G401.6 (cell line): ENCODE results near the gene ARHGEF1.
"Not testable (repeated sequence)": the region's sequence is repeated elsewhere in the genome, so short reads cannot be mapped to it uniquely, and the experiment has no call there.

Source experiments
- FAIRE-seq: peaks from 2 replicates; lab custom pipeline; 2012; peaks lifted over from hg19 to GRCh38; lab: Jason Lieb, UNC

The ARHGEF1 gene

DNA sequence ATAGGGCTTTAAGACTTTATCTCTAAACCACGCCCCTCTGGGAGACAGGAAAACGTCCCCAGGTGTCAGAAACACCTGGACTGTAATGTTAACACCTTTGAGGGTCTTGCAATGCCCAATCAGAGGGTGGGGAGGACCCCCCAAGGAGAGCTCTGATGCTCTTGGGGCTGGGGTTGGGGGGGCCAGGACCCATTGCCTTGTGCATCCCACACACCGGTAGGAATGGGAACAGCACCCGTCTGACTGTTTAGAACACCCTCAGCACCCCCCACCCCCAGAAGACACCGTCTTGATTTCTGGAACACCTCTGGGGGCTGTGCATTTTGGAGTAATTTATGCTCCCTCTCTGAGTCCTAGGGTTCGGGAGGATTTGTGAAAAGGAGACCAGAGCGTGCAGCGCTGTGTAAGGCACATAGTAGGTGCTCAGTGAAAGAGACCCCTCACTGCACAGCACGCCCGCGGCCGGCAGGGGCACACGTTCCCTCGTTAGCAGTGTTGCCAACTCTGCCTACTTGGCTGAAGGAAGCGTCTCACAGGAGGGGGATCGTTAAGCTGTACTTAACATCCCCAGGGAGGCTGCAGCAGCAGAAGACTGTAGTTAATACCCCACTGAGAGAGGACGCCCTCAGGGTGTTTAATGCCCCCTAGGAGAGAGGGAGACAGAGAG, 48.1 kb downstream of the ARHGEF1 start:
- FAIRE-seq = no peak

DNA sequence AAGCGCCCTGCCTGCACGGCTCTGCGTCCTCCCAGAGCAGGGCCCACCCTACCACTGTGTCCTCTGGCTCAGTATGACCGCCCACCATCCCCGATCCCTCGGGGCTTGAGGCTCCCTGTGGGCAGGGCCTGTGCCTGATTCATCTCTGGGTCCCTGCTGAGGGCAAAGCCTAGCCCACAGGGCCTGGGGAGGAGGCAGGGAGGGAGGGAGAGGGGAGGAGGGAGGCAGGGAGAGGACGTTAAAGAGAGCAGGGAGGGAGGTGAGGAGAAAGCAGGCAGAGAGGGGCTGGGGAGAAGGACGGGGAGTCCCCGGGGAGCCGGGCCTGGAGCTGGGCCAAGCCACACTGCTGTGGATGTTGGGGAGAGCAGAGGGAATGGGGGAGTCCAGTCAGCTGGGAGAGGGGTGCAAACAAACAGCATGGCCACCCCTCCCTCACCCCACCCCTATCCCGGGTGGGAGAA, 49.3 kb downstream of the ARHGEF1 start:
- FAIRE-seq = no peak

DNA sequence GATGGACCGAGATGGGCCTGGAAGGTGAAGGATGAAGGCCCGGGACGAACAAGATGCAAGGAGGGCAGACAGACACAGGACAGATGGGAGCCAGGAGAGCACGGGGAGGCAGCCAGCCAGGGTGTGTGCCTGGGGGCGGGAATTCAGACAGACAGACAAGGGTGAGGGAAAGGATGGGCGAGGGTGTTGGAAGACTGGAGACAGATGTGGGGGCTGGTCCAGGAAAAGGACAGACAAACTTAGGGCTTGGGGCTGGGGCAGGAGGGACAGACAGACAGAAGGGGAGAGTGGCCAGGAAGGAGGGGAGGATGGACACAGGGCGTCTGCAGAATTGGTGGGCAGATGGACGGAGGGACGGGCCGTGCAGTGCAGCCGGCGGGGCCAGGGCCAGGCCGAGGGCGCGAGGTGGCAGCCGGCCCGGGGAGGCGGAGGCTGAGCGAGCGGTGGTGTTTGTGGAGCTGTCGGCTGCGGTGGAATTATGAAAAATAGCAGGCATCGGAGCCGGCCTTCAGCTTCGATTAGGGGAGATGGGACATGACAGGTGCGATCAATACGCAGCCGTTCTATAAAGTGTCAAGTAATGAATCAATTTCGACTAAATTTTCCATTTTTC, 49.8 kb downstream of the ARHGEF1 start:
- FAIRE-seq = no peak

DNA sequence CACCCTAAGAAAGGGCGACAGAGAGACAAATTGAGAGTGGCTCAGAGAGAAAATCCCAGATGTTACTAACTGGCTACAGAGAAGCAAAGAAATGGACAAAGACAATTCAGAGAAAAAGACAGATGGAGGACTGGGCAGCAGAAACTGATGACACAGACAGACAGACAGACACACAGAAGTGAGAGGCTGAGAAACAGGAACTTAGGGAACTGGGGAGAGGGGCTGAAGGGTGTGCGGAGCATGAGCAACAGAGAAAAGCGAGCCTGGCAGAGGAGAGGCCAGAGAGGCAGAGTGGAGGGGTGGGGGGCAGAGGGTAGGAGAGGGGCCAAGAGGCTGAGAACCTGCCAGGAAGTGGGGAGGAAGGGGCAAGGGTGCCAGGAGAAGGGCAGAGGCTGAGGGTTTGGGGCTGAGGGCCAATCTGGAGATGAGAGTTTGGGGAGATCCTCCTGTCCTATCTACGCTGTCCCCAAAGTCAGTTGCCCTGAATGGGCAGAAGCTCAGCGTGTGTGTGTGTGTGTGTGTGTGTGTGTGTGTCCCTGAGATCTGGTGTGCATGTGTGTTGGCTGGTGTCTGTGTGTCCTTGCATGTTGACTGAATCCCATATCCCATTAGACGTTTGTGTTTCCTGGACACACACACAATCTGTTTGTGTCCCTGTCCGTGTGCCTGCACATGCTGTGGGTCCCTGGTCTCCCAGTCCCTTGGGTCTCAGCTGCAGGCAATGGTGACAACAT, 50.9 kb downstream of the ARHGEF1 start:
- no peak for FAIRE-seq

DNA sequence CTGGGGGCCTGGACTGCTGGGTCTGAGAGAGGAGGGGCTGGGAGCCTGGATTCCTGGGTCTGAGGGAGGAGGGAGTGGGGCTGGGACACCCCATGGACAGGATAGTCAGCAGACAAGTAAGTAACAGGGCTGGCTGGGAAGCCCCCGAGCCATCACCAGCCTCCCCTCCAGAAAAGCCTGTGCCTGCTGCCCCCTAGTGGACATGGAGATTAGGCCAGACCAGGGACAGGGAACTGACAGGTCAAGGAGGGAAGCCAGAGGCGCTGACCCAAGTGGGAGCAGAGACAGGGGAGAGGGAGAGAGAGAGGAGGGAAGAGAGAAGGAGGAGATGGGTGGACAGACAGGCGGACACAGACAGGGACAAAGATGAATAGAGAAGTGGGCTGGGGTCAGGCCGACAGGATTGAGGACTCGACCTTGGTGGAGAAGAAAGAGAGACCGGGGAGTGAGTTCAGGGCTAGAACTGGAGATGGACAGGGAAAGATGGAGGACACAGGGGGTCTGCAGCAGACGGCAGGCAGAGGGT, 51.9 kb downstream of the ARHGEF1 start:
- no peak for FAIRE-seq

DNA sequence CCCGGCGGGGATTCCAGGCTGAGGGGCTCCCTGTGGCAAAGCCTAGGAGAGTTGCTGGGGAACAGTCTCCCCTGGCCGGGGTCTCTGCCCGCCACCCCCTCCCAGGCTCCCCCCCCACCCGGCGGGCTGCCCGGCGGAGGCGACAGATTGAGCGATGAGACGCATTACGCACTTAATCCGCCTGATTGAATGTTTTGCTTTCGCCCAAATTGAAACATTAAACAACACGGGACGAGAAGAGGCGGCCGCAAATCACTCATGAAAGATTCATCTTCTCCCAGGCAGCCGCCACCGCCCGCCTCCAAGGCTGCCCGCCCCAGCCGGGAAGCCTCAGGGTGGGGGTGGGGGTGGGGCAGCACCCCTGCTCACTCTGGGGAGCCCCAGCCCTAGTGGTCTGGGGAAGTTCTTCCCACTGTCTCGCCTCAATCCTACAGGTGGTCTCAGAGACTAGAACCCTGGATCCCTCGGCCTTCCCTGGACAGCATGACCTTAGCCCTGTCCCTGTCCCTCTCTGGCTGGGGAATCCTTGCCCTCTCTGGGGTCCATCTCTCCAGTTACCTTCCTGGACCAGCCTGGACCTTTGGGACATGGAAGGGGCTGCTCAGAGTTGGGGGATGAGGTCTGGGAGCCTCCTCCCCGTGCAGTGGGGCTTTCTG, 52.9 kb downstream of the ARHGEF1 start:
- FAIRE-seq = no peak

DNA sequence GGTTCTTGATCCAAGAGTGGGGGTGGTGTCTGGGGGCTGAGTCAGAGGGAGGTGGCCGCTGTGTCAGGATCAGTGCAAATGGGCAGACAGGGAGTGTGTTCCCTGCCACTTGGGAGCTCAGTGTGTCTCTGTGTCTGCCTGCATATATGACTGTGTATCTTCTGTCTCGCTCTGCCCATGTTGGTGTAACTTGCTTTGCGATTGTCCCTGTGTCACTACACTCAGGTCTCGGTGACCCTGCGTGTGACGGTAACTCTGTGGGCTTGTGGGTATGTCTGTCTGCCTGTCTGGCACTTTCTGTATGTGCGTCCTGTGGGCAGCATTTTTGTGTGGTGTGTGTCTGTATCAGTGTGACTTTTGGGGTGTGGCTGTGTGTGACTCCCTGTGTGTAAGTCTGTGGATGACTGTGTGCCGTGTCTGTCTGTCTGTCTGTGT, 53.4 kb downstream of the ARHGEF1 start:
- no peak for FAIRE-seq

DNA sequence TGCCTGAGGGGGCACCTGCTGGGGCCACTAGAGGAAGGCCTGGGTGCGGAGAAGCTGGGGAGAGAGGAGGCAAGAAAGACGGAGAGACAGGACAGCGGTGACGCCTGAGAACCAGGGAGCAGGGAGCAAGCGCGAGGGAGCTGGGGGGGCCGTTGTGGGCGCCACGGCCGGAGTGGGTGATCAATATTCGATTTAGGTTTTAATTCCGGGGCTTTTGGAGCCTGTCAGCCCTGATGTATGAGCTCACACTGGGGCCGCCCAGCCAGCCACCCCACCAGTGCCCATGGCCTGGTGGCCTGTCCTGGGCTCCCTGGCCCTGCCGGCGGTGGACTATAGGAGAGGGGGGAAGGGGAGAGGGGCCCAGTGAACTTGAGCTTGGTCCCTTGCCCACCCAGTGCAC, 54.0 kb downstream of the ARHGEF1 start:
- no peak for FAIRE-seq

DNA sequence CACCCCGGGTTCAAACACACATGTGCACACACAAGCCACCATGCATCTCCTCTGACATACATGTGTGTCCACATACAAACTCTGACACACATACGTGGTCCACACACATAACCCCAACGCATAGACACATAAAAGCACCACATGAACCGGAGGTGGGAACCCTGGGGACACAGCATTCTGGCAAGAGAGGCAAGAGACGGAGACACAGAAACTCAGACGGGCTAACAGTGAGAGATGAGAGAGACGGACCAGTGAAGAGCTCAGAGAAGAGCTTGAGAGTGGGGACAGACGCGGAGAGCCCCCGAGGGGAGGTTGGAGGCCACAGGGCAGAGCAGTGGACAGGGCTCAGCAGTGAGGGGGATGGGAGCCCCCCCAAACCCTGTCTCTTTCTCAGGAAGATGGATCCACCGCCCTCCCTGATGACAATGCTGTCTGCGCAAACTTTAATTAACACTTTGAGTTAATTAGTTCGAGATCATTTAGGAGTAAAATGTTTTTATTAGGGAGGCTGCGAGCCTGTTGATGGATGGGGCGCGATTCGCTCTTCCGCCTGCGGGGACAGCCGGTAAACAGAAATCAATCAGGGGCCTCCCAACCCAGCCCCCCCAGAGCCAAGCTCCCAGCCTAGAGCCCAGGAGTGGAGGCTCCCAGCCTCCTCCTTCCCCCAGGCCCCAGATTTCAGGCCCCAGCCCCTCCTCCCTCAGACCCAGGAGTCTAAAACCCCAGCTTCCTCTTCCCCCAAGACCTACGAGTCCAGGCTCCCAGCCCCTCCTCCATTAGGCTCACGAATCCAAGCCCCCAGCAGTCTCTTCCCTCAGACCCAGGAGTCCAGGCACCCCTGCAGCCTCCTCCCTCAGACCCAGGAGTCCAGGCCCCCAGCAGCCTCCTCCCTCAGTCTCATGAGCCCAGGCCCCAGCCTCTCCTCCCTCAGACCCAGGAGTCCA, 54.8 kb downstream of the ARHGEF1 start:
- no peak for FAIRE-seq

DNA sequence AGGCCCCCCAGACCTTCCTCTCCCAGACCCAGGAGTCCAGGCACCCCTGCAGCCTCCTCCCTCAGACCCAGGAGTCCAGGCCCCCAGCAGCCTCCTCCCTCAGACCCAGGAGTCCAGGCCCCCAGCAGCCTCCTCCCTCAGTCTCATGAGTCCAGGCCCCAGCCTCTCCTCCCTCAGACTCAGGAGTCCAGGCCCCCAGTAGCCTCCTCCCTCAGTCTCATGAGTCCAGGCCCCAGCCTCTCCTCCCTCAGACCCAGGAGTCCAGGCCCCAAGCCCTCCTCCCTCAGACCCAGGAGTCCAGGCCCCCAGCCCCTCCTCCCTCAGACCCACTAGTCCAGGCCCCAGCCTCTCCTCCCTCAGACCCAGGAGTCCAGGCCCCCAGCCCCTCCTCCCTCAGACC, 56.2 kb downstream of the ARHGEF1 start:
- FAIRE-seq = not testable (repeated sequence)

DNA sequence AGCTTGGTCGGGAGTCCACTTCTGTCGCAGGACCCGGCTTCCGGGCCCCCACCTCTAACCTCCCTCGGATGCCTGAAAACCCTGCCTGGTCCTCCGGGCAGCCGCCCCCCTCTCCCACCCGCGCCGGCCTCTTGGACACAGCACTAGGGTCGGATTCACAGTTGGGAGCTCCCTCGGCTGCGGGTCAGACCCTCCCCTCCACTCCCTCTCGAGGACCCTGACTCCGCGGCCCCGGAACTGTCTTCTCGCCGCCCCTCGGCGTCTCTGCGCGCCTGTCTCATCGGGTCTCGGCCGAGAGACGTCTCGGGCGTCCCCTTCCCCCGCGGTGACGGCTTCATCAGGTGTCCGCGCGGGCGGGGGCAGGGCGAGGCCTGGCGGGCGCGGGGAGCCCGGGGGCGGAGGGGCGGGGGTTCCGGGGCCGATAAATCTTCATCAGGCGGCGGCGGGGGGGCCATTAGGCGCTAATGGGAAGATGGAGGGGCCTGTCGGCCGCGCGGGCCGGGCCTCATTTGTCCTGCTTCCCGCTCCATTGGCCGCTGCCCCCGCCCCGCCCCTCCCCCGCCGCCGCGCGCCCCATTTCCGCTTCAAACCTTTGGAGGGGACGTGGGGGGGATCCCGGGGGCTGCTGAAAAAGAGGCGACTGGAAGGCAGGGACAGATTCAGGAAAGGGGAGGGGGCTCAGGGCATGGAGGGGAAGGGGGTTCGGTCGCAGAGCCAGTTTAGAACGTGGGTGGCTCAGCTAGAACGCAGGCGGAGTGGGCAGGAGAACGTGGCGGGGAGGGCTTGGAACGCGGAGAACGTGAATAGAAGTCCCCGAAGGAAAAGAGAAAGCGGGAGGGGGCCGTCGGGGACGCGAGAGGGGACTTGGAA, 57.1 kb downstream of the ARHGEF1 start:
- no peak for FAIRE-seq

DNA sequence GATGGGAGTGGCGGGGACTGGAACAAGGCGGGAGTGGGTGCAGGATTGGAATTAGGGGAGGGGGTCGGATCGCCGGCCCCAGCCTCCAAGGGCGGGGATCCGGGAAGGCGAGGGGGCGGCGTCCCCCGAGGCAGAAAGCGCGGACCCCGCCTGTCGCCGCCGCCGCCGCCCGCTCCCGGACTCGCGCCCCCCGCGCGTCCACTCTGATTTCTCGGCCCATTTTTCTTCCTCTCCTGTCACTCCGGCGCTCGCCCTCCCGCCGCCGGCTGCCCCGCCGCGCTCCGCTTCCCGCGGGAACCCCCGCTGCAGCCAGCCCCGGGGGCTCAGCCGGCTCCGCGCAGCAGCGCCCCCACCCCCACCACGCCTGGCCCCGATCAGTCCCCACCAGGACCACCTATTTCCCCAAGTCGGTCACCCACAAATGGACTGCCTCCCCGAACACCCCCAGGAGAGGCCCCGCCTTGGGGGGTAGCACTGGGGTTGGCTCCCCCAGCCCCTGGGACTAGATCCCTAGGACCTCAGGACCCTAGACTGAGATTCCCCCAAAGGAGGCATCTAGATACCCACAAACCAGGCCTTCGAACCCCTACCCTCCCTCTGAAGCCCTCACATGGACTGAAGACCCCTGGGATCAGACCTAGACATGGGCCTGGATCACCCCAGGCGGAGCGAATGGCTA, 57.9 kb downstream of the ARHGEF1 start:
- FAIRE-seq = no peak

DNA sequence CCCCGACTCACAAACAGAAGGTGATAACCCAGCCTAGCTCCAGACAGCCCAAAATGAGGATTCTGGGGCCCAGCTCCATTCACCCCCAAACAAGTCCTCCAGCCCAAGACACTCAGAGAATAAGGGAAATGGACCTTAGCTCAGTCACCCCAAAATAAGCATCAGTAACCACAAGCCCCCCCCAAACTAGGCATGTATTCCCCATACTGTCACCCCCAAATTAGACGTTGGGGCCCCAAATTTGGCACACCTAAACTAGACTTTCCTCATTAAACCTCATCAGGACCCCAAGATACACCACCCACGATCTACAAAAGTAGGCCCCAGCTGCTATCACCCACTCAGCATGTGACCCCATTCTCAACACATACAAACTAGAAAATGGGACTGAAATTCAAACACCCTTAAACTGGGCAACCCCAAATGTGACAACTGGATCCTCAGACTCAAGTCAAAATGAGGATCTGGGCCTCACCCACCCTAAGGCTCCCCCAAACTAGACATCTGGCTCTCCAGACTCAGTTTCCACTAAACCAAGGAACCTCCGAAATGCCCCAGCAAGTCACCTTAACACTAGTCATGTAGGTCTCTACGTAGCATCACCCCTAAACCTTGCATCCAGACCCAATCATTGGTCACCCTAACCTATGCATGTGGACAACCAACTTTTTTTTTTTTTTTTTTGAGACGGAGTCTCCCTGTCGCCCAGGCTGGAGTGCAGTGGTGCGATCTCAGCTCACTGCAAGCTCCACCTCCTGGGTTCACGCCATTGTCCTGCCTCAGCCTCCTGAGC, 58.6 kb downstream of the ARHGEF1 start:
- FAIRE-seq = no peak

DNA sequence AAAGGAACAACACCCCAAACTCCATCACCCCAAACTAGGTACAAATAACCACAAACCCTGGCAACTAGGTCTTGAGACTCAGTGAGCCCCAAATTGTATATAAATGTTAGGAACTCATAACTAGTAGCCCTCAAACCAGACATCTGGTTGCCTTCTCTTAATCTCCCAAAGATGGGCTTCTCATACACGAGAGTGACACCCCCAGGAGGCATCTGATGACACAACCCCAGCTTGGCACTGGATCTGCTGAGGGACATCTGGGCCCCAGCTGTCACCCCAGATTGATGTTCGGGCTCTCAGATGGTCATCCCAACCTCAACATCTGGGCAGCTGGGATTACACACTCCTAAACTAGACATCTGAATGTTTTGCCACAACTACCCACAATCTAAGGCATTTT, 61.4 kb downstream of the ARHGEF1 start:
- no peak for FAIRE-seq

DNA sequence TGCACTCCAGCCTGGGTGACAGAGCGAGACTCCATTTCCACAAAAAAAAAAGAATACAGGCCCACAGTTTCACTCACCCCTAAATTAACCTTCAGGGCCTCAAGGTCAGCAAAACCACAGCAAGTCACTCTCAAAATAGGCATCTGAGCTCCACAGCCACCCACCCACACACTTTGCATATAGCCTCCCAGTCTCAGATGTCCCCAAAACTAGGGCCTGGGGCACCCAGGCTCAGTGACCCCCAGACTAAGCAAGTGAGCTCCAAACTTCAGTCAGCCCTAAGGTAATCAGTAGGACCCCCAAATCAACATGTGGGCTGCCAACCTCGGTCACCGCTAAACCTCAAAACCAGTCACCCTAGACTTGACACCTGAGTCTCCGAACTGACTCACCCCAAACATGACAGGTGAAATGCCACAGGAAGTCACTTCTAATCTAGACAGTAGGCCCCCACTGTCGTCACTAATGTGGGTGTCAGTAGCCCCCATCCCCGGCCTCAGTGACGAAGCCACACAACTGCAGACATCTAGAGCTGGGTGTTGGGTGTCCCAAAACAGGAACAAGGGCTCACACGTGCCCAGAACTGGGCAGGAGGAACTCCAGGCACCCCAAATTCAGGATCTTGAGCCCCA, 62.3 kb downstream of the ARHGEF1 start:
- no peak for FAIRE-seq

DNA sequence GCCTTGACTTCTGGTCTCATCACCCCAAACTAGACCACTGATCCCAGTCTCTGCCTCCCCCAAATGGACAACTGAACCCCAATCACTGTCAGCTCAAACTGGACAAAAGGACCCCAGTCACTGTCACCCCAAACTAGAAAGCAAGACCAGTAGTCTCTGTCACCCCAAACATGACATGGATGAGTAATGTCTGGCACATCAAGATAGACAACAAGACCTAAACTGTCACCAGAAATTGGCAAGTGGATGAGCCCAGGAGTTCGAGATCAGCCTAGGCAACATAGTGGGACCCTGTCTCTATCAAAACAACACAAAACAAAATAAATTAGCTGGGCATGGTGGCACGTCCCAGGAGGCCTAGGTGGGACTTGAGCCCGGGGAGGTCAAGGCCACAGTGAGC, 64.1 kb downstream of the ARHGEF1 start:
- no peak for FAIRE-seq

DNA sequence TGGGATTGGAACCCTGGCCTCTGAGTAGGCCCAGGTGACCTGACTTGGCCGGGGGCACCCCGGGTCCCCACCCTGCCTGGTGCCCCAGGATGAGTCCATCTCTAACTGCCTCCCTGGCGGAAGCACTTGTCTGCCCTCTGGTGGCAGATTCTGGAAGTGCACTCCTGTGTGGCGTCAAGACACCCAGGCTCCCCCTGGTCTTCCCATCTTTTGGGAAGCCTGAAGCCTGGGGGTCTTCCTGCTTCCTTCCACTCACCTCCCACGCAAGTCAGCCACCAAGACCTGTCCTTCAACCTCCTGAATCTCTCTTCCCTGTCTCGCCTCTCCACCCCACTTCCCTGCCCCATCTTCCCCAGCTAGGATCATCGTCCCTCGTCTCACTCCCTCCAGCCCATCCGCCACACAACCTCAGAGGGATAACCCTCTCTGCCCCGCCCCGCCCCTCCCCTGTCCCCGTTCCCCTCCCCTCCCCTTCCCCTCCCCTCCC, 68.7 kb downstream of the ARHGEF1 start:
- FAIRE-seq = no peak

DNA sequence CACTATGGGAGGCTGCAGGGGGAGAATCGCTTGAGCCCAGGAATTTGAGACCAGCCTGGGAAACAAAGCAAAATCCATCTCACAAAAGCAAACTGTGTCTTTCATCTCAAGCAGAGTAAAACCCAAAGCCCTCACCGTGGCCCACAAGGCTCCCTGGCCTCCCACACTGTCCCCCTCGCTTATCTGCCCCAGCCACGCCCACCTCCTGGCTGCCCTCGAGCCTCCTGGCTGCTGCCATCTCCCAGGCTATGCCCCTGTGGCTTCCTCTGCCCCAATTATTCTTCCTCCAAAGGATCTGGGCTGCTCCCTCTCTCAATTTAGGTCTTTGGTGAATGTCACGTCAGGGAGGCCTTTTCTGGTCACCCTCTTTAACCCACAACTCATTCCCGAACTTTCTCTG, 72.5 kb downstream of the ARHGEF1 start:
- FAIRE-seq = no peak

DNA sequence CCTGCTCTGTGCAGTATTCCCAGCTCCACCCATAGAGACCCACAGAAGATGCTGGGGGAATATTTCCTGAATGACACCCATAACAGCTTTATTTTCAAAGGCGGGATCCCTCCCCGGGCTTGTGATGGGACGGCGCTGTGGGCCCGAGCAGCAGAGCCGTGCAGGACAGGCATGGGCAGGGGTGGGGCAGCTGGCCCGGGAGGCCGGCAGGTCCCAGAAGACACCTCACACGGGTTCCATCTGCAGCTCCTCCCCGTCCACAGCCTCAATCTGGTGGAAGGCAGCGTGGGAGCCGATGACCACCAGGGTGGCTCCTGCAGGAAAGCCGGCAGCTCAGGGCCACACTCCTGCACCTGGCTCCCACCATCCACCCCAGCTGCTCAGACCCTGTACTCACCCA, 73.6 kb downstream of the ARHGEF1 start:
- FAIRE-seq = no peak
